HuH-7 (cell line): ENCODE data around the gene INPP4A.

Experiments used
- DNase-seq: peaks from one replicate; pipeline ENCODE4 v3.0.0; 2011; ENCODE audit warnings: low spot score

Gene INPP4A

DNA sequence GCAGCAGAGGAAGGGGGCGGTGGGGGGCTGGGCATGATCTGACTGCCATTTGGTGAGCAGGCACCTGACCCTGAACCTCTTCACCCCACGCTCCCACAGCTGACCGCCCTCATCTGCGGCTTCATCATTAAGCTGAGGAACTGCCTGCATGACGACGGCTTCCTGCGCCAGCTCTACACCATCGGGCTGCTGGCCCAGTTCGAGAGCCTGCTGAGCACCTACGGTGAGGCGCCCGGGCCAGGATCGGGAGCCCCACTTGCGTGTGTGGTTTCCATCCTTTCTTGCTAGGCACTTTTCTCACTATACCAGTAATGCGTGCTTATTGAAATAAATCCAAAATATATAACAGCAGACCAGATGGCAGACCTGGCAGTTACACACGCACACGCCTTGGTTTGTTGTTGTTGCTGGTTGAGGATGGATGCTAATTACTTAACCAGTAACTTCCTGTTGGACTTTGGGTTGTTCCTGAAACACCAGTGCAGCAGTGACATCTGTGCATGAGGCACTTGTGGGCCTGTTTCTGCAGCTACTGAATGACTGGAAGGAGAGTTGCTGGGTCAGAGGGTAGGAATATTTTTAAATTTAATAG lies 120.0 kb downstream of the INPP4A start:
- DNase-seq: no peak

DNA sequence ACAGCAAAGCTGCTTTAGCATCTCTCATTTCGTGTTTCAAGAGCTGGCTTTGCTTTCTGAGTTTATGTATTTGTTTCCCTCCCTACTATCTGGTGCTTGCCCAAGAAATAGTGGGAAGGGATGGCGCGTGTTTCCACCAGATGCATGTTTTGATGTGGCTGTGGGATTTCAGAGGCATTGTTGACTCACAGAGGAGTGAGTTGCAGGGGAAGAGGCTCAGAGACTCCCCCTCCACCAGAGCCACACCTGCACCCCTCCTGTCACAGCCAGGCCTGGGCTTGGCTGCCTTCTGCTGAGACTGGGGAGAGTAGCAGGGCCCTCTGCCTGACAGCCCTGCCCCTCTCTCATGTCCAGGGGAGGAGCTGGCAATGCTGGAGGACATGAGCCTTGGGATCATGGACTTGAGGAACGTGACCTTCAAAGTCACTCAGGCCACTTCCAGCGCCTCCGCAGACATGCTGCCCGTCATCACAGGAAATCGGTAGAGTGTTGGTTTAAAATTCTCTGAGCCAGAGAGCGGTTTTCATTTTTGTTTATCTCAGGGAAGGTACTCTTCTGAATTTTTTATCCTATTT lies 120.7 kb downstream of the INPP4A start:
- DNase-seq: no peak

GRCh38 chr2:98565941-98566340 lies 121.3 kb downstream of the INPP4A start:
- no peak for DNase-seq

GRCh38 chr2:98568161-98568956 lies 123.7 kb downstream of the INPP4A start:
- DNase-seq: no peak

DNA sequence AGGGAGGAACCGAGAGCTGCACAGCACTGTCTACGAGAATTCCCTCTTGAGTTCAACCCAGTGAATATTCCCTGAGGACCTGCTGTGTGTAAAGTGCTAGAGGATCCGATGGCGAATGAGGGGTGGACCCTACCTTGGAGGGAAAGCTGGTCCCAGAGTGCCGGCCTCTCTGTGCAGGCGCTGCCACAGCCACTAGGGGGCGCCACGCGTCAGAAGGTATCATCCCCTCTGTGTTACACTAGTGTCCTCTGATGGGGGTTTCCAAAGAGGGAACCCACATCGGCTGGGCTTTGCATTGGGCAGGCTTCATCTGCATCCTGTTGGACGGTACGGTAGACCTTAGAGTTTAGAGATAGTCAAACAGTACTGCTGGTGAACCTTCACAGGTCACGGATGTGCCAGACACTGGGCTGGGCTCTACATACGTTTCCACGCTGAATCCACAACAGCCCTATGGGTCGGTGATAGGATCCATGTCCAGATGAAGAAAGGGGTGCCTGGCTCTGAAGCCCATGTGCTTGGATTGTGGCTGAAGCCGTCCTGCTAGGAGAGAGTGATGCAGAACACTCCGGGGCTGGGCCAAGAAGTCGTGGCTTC lies 124.6 kb downstream of the INPP4A start:
- peak; percentile 98 for DNase-seq

DNA sequence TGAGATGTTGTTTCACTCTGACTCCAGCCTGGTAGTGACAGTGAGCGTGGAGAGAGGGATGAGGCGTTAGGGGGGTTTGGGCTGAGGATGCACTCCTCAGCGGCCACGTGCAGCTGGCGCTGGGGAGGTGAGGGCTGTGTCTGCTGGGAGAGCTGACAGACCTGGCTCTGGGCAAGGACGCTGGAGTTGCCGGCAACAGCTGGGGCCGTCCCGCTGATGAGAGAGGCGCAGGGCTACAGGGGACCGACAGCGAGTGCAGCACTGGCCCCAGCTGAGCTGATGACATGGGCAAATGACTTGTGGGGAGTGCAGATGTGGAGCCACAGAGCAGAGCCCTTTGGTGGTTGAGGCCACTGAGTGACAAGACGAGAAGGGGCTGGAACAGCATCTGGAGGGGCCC lies 125.3 kb downstream of the INPP4A start:
- no peak for DNase-seq

GRCh38 chr2:98570356-98570755 lies 125.7 kb downstream of the INPP4A start:
- DNase-seq: no peak

DNA sequence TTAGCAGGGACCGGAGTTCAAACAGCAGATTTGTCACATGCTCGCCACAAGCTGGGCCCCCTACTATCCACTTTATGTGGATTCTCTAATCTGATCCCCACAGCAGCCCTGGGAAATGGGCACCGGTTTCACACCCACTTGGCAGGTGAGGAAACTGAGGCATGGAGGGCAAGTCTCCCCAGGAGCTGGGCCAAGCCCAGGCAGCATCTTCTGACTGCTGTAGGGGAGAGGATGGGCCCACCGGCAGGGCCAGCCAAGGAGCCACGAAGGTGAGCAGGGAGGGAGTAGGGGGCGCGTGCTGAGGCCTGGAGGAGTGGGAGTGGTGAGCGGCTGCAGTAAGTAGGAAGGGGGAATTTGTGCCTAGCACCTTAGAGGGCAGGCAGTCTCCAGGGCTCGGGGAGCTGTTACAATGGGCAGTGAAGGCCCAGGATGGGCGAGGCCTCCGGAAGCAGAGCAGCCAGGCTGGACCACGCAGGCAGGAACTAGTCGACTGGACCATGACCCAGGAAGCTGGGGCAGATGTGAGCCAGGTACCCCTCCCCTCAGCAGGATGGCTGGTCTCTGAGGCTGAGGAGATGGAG lies 126.6 kb downstream of the INPP4A start:
- no peak for DNase-seq

DNA sequence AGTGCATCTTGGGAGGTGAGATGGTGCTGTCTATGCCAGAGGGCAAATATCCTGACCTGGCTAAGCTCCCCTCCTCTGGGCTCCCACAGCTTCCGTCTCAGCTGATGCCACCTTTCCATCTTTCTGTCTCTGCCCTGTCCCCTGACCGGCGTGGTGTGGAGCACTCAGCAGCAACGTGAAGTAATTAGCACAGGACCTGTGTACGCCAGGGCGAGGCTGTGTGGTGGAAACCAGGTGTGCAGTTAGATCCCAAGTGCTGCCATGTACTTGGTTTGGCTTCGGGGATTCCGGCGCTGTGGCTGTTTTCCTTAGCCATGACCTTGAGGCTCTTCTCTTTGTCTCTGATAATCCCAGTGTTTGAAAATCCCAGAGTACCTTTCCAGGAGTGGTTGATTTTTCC lies 127.1 kb downstream of the INPP4A start:
- DNase-seq: no peak

GRCh38 chr2:98572211-98572610 lies 127.6 kb downstream of the INPP4A start:
- no peak for DNase-seq

DNA sequence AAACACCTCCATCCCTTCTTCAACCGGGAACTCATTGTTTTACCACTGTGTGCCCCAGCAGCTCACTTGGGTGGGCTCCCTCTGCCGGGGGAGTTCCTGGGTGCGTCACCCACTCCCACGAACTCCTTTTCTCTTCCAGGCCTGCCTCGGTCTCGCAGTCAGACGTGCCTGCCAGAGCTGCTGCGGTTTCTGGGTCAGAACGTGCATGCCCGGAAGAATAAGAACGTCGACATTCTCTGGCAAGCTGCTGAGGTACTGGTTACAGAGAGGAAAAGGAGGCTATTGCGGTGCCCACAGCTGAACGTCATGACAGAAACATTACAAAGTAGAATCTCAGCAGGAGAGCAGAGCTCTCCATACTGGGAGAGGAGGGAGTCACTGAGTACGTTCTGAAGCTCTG lies 128.0 kb downstream of the INPP4A start:
- no peak for DNase-seq

GRCh38 chr2:98573426-98573825 lies 128.8 kb downstream of the INPP4A start:
- no peak for DNase-seq

DNA sequence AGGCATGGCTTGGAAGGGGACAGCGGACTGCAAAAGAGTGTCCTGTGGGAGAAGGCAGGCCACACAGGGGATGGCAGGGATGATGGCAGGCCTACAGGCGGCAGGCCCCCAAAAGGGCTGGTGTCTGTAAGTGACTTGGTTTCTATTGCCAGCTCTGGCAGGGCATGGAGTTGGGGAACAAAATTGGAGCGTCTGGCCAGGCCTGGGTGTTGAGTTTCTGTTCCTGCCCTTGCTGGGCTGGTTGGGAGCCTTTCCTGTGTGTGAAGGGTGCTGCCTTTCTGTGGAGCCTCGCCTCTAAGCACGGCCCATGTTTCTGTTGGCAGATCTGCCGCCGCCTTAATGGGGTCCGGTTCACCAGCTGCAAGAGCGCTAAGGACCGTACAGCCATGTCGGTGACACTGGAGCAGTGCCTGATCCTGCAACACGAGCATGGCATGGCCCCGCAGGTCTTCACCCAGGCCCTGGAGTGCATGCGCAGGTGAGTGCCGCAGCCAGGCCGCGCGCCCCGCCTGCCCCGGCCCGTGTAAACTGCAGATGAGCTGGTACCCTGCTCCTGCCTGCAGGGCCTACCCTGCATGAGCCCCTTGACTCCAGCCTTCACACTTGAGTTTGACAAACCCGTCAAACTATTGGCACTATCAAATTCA lies 132.1 kb downstream of the INPP4A start:
- DNase-seq: no peak

DNA sequence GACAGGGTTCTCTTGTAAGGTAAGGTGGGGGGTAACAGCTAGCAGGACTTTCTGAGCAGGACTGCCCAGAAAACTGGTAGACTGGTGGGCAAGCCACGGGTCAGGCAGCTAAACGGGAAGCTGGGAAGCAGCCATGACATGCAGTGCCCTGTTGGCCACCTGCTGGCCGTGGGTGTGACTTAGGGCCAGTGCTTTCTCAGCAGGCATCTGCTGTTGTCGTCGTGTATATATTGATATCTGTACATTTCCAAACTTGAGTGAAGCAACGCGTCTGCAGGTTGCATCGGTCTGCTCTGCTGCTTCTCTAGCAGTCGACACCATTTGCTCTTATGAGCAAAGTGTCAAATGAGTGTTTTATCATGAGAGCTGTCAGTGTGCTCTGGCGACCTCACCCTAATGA lies 132.7 kb downstream of the INPP4A start:
- no peak for DNase-seq

- no peak for DNase-seq
Measured at GRCh38 chr2:98578231-98578630, 133.6 kb downstream of the INPP4A start.

GRCh38 chr2:98579926-98580325 lies 135.3 kb downstream of the INPP4A start:
- DNase-seq: no peak

DNA sequence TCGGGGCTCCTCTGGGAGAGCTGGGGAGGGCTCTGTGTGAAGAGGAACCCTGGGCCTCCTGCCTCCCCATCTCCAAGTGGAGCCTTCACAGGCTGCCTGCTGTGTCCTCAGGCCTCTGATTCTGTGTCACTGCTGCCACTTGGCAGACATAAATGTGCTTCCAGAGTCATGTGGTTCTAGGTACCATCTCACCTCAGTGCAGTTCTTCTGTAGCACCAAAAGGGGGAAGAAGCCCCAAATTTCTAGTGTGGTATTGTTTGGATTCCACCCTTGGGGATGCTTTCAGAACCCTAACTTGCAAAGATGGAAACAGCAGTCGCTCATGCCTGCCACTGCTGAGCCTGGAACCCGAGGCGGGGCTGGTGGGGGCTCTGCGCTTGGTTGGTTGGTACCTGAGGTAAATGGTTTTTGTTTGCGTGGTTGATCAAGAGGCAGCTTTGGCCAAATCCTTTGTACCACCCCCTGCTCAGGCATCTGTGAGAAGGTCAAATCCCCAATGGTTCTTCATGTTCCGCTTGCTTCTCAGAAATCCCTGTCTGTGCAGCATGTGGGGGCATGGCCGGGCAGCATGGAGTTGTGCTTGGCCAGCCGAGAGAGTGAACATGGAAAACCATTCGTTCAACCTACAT lies 136.1 kb downstream of the INPP4A start:
- no peak for DNase-seq

GRCh38 chr2:98582523-98582922 lies 137.9 kb downstream of the INPP4A start:
- no peak for DNase-seq

- DNase-seq: no peak
Measured at GRCh38 chr2:98583276-98583675, 138.6 kb downstream of the INPP4A start.

DNA sequence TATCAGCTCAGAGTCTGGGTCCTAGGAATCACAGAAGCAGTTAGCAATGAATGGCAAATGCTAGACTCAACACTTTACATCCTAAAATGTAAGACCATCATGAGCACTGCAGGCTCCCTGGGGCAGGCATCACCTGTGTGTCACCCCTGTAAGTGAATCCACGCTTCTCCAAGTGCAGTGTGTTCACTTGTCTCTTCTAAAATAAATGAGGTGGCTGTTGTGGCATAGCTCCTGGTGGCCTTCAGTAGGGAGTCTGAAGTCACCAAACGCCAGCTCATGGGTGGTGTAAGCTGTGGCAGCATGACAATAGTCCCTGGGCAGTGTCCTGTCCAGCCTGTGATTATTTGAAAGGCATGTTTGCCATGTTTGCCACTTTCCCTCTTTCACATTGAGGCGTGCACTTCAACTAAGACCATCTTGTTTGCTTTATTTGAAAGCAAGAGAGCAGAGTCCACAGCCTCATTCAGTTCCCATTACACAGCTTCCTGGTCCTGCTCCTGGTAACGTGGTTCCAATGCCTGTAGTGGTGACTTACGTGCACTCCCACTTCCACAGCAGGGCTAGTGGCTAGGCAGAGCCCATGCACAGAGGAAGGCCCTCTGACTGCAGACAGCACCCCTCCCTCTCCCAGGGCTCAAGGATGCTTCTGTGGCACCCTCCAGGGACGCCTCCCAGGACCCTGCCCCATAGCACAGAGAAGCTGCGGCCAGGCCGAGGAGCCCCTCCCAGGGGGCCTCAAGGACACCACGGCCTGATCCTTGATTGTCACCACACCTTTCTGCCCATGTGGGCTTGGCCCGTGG lies 139.4 kb downstream of the INPP4A start:
- DNase-seq: peak; percentile 88

DNA sequence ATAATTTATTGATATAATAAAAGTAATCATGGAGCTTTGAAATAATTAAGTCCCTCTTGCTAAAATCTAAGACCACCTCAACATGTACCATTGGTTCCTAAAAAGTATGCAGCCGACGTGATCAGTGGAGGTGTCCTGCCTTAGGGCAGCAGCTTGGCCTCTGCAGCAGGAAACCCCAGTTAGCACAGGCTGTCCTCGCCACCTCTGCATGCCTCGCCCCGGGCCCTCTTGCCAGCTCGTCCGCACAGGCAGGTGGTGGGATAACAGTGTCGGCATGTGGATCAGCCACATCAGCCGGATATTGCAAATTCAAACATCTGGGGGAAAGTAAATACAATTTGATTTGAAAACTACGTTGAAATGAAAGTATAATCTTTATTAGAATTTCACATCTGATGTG lies 140.7 kb downstream of the INPP4A start:
- no peak for DNase-seq
